Measurements from ENCODE around the gene C14orf93.

Gene C14orf93

DNA sequence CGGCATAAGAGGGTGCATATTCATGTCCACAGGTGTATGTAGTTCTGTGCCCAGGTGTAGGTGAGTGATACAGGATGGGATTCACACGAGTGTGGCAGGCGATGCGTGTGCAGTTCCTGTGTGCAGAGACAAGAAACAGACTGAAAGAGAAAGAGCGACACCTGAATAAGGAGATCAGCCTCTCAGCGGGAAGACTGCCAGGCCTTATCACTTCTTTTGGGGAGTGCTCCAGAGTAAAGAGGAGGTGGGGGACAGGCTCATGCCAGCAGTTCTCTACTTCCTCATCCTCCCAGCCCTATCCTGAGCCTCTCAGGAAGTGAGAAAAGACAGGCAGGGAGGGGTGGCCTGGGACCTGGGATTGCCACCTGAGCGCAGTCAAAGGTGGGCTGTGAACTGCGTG lies 34.9 kb upstream of the C14orf93 start:
- DNase-seq, result no peak

- DNase-seq, result no peak
These were observed 33.8 kb upstream of the C14orf93 start for GRCh38 chr14:23043754-23044153.

DNA sequence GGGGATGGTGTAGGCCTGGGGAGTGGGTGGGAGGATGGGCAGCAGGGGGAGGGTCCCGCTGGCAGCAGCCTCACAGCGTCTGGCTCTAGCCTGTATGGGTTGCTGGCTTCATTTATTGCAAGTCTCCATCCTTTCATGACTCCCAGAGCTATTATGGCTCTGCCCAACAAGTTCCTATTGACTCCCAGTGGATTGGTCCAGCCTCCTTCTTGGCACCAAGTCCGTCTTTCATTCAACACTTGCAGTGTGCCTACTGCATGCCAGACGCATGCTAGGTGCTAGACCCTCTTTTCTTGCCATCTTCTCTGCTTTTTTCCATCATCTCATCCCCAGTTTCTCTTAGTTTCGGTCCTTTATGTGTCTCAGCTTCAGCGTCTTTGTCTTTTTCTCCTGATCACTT lies 33.2 kb upstream of the C14orf93 start:
- no peak for DNase-seq

DNA sequence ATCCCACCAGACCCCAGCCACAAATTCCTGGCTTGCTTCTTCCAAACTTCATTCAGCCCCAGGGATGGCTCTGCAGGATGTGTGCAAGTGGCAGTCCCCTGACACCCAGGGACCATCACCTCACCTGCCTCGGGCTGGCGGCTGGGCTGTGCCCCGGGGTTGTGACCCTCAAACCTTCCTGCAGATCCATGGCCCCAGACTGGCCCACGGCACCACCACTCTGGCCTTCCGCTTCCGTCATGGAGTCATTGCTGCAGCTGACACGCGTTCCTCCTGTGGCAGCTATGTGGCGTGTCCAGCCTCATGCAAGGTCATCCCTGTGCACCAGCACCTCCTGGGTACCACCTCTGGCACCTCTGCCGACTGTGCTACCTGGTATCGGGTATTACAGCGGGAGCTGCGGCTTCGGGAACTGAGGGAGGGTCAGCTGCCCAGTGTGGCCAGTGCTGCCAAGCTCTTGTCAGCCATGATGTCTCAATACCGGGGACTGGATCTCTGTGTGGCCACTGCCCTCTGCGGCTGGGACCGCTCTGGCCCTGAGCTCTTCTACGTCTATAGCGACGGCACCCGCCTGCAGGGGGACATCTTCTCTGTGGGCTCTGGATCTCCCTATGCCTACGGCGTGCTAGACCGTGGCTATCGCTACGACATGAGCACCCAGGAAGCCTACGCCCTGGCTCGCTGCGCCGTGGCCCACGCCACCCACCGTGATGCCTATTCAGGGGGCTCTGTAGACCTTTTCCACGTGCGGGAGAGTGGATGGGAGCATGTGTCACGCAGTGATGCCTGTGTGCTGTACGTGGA lies 32.4 kb upstream of the C14orf93 start, which contains the start of gene PSMB11:
Gene PSMB11 (plus strand): TSS at position 51 of the 804 bp plus-strand sequence. CDS start 14 bp downstream, at position 65.
- no peak for DNase-seq

DNA sequence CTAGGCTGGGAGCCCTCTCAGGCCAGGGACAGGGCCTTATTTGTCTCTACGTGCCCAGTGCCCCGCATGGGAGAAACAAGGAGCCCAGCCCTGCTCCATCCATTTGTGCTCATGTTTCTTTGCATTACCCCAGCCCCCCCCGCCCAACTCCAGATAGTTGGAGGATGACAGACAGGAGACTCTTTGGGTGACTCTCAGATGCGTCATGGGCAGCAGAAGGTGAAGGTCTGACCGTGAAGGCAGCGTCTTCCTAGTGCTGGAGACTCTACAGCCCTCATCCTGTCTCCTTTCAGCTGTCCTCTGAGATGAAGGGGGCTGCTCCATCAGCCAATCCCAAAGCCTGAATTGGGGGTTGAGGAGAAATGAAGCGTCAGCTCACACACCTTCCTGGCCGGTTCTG lies 31.8 kb upstream of the C14orf93 start:
- no peak for DNase-seq

GRCh38 chr14:23040100-23040499 lies 30.2 kb upstream of the C14orf93 start:
- DNase-seq, result no peak

DNA sequence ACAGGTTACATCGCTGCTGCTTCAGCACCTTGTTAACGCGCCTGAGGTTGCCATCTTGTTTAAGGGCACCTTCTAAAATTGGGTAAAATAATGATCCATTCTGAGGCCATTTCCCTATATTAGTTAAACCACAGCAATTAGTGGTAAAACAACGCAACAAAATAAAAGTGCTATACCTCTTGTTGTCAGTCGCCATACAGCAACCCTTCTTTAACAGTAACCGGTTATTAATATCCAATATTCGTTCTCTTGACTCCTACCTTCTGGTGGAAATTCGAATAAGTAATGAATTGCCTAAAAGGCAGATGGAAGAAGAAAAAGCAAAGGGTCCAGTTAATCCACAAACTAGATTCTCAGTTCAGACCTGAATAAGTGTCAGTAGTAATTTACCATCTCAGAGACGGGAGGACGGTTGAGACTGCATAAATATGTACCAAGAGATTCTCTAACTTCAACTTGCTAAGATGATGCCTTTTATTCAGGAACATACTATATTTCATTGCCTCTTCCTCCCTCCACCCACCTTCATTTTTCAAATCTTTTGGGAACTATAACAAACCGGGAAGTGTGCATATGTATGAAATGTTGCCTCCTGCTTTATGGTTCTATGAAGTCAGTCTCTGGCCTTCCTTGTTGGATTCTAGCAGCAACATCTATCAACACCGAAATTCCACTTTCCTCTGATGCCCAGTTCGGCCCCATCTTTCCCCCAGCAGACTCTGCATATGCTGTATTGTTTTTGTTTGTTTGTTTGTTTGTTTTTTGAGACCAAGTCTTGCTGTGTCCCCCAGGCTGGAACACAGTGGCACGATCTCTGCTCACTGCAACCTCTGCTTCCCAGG lies 25.6 kb upstream of the C14orf93 start:
- no peak for DNase-seq

GRCh38 chr14:23034498-23035302 lies 24.8 kb upstream of the C14orf93 start, which contains the start of gene PSMB5:
Gene PSMB5 (minus strand): TSS chr14:23034900. CDS start chr14:23034881, 19 bp downstream.
- no peak for DNase-seq

DNA sequence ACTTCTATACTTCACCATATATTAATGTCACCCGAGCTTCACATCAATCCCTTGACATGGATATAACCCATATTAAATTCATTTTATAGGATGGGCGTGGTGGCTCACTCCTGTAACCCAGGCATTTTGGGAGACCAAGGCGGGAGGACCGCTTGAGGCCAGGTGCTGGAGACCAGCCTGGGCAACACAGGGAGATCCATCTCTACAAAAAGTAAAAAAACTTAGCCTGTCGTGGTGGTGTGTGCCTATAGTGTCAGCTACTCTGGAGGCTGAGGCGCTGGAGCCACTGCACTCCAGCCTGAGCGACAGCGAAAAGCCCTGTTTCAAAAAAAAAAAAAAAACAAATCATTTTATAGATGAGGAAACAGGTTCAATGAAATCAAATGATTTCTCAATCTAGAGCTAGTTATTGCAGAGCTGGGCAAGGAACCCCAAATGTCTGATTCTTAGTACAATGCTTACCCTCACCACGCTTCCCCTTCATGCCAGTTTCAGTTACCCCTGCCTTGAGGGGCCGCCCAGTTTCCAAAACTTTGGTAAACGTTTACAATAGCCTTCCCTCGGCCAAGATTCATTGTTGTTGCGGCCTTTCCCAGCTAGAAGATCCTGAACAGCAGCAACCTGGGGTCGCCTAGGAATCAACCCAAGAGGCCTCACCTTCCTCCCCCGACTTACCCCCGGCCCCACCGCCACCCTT lies 24.0 kb upstream of the C14orf93 start:
- DNase-seq, result no peak

- DNase-seq, result no peak
These were observed 23.3 kb upstream of the C14orf93 start for GRCh38 chr14:23033251-23033727.

DNA sequence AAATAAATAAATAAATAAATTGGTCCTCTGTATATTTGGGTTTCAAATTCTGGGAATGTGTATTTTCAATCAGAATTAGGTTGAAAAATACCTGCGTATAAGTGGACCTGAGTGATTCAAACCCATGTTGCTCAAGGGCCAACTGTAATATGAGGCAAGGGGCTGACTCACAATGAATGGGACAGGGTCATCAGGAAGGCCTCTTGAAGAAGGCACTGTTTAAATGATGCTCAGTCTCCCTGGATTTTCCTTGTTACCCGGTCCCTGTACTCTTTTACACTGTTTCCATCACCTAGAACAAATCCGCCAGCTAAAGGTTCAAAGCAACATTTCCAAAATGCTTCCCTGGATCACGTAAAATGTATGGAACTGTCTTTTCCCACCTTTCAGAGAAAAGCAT lies 21.0 kb upstream of the C14orf93 start:
- DNase-seq, result no peak

GRCh38 chr14:23028799-23029198 lies 18.9 kb upstream of the C14orf93 start:
- no peak for DNase-seq

- DNase-seq, result no peak
These were observed 15.3 kb upstream of the C14orf93 start for GRCh38 chr14:23025151-23025814.

DNA sequence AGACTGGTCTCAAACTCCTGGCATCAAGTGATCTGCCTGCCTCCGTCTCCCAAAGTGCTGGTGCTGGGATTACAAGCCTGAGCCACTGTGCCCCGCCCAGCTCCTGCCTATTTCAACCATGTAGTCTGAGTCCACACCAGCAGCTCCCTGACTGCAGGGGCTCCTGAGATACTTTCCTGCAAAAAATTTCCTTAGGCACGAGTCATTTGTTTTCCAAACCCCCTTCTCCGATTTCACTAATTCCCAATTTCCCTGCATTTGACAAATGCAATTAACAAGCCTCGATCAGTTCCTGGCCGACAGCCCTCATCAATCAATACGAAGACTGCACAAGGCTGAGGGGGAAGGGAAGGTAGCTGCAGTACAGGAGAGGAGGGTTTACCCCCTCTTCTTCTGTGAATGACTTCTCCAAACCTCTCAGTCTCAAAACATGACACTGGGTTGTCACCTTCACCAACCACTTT lies 14.7 kb upstream of the C14orf93 start:
- DNase-seq, result no peak

DNA sequence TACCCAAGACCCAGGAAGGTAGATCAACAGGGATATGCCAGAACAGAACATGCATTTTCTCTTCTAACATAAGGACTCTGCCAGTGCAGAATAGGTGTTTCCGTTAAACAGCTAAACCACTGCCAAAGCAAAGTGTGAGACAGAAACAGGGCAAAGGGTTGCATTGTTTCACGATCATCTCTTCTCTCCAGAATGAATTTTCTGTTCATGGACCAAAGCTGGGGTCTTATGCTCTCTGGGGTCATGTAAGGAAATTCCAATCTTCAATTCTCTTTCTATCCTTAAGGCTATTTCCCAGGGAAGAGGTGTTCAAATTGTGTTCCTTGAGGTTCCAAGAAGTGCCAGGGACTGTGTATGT lies 13.8 kb upstream of the C14orf93 start:
- no peak for DNase-seq

- no peak for DNase-seq
These were observed 13.3 kb upstream of the C14orf93 start for GRCh38 chr14:23023022-23023794.

DNA sequence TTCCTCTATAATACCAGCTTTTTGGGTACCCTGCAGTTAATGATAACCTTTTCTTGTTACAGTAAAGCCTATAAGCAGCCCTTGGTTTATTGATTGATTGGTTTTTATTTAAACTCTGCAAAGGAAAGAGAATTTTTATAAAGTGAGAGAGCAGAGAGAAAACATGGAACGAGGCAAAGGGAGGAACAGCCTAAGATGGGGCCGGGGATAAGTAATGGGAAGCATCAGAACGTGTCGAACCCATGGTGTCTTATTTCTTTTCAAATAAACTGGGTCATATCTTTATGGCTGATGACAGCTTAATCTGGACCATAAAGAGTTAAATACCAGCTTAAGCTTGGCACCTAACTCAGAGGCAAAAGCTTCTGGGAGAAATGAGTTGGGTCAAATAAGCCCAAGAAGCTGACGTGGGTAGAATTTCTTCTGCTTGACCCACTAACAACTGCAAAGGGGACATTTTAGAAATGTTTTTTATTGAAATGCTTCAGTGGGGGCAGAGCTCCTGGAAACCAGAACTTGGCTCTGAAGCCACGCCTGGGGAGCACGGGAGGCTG lies 12.0 kb upstream of the C14orf93 start:
- no peak for DNase-seq

GRCh38 chr14:23021434-23021833 lies 11.5 kb upstream of the C14orf93 start:
- no peak for DNase-seq

- no peak for DNase-seq
These were observed 10.5 kb upstream of the C14orf93 start for GRCh38 chr14:23020143-23021128.
